Measurements from ENCODE around the gene IL10RA.

The IL10RA gene

GRCh38 chr11:117985953-117986887 lies at the start of gene IL10RA:
IL10RA (plus strand) TSS chr11:117986394; CDS start chr11:117986468, 74 bp downstream.
- CTCF ChIA-PET, result interaction anchor here (0.7 to 4.0 kb wide), 9 partner anchors 11 to 167 kb away, joined by 3 to 23 read pairs (median 4); no protein-coding TSS in a partner anchor
- no peak for TF ChIP-seq CTCF (IDR thresholded peaks at IDR 0.05; ENCODE audit: control extremely low read depth, extremely low read depth, low read depth, missing control alignments)
- POLR2A ChIA-PET, result interaction anchor here (1.0 to 4.3 kb wide), 4 partner anchors 12 to 171 kb away, joined by 4 to 38 read pairs (median 6); no protein-coding TSS in a partner anchor
- DNase-seq (ENCODE audit: extremely low spot score), result peak; percentile 96

- no peak for DNase-seq (ENCODE audit: extremely low spot score)
- TF ChIP-seq CTCF (IDR thresholded peaks at IDR 0.05; ENCODE audit: control extremely low read depth, extremely low read depth, low read depth, missing control alignments), result no peak
Observed at GRCh38 chr11:117936973-117937372, 49.2 kb upstream of the IL10RA start.

GRCh38 chr11:117940736-117941135 lies 45.5 kb upstream of the IL10RA start:
- CTCF ChIA-PET, result interaction anchor here (1.2 kb wide), 2 partner anchors 133 kb away, joined by 3 to 5 read pairs; no protein-coding TSS in a partner anchor
- POLR2A ChIA-PET, result no interaction called here

More at GRCh38 chr11:117936973-117937372, 49.2 kb upstream of the IL10RA start:
- POLR2A ChIA-PET, result no interaction called here
- CTCF ChIA-PET, result interaction anchor here (0.9 to 9.2 kb wide), 14 partner anchors 8 to 1246 kb away, joined by 3 to 135 read pairs (median 4); partner anchors contain the start of gene TMPRSS13

GRCh38 chr11:117941163-117941707 lies 45.0 kb upstream of the IL10RA start:
- POLR2A ChIA-PET, result no interaction called here
- no peak for DNase-seq (ENCODE audit: extremely low spot score)
- CTCF ChIA-PET, result interaction anchor here (0.6 to 7.5 kb wide), 4 partner anchors 9 to 133 kb away, joined by 3 to 102 read pairs (median 6); no protein-coding TSS in a partner anchor
- no peak for TF ChIP-seq CTCF (IDR thresholded peaks at IDR 0.05; ENCODE audit: control extremely low read depth, extremely low read depth, low read depth, missing control alignments)

More at GRCh38 chr11:117940736-117941135, 45.5 kb upstream of the IL10RA start:
- DNase-seq (ENCODE audit: extremely low spot score), result no peak
- TF ChIP-seq CTCF (IDR thresholded peaks at IDR 0.05; ENCODE audit: control extremely low read depth, extremely low read depth, low read depth, missing control alignments), result no peak

GRCh38 chr11:117941976-117942654 lies 44.1 kb upstream of the IL10RA start:
- no peak for DNase-seq (ENCODE audit: extremely low spot score)
- CTCF ChIA-PET, result interaction anchor here (0.6 to 7.5 kb wide), 7 partner anchors 10 to 134 kb away, joined by 3 to 102 read pairs (median 5); no protein-coding TSS in a partner anchor
- TF ChIP-seq CTCF (IDR thresholded peaks at IDR 0.05; ENCODE audit: control extremely low read depth, extremely low read depth, low read depth, missing control alignments), result no peak
- POLR2A ChIA-PET, result interaction anchor here (0.7 kb wide), 1 partner anchor 134 kb away, joined by 4 read pairs; no protein-coding TSS in a partner anchor

Data from GM10248 (cell line).